Stimulated activated CD4-positive, alpha-beta T cell treated with anti-CD3 and anti-CD28 coated beads, Interleukin-2, amount 100 ng/mL, for 4 hours (primary cell): ENCODE results near the gene PALD1.

ENCODE experiments used
- DNase-seq: peaks from one replicate; pipeline ENCODE4 v3.0.0-alpha.2; 2020; ENCODE audit warnings: low read depth

The PALD1 gene

GRCh38 chr10:70478191-70479164, at the start of gene PALD1:
Gene PALD1, plus strand, starts transcription at chr10:70478767. Its CDS starts 47,185 bp downstream, at chr10:70525952.
- peak; percentile 46 for DNase-seq

GRCh38 chr10:70430493-70431445, 47.8 kb upstream of the PALD1 start:
- DNase-seq = no peak

GRCh38 chr10:70432101-70432500, 46.5 kb upstream of the PALD1 start:
- DNase-seq = no peak

- DNase-seq = no peak
These were observed 45.9 kb upstream of the PALD1 start for GRCh38 chr10:70432561-70433263.

- no peak for DNase-seq
These were observed 44.8 kb upstream of the PALD1 start for GRCh38 chr10:70433581-70434280.

- DNase-seq = no peak
These were observed 43.1 kb upstream of the PALD1 start for GRCh38 chr10:70435241-70436085.

GRCh38 chr10:70437721-70438120, 40.8 kb upstream of the PALD1 start:
- no peak for DNase-seq

GRCh38 chr10:70440296-70441160, 38.0 kb upstream of the PALD1 start:
- DNase-seq = no peak

GRCh38 chr10:70441161-70441894, 37.2 kb upstream of the PALD1 start, which contains the start of gene NODAL:
Gene NODAL, minus strand, starts transcription at chr10:70441681. Its CDS starts 14 bp downstream, at chr10:70441667.
- no peak for DNase-seq

GRCh38 chr10:70441895-70442309, 36.7 kb upstream of the PALD1 start:
- no peak for DNase-seq

GRCh38 chr10:70442332-70442988, 36.1 kb upstream of the PALD1 start:
- DNase-seq = no peak

- no peak for DNase-seq
These were observed 33.8 kb upstream of the PALD1 start for GRCh38 chr10:70444744-70445143.

- DNase-seq = no peak
These were observed 32.6 kb upstream of the PALD1 start for GRCh38 chr10:70445718-70446657.

GRCh38 chr10:70448236-70448635, 30.3 kb upstream of the PALD1 start:
- DNase-seq = no peak

- DNase-seq = no peak
These were observed 23.3 kb upstream of the PALD1 start for GRCh38 chr10:70455213-70455630.

GRCh38 chr10:70456164-70456563, 22.4 kb upstream of the PALD1 start:
- DNase-seq = no peak
